H1 (cell line): ENCODE measurements around the gene UBE3C. TPM values are rescaled to one million over a fixed set of nuclear protein-coding genes. Genes with fewer than 3 reads are reported as not detected.

ENCODE experiments used
- CTCF ChIA-PET: fragments of 300-600 bp; sonication (Branson Sonifier 250); formaldehyde crosslinking; loops from one replicate; lab custom pipeline; 2021; ENCODE audit not compliant: partially characterized antibody; lab: Charles Lee
- POLR2A ChIA-PET: fragments of 300-600 bp; sonication (Branson Sonifier 250); formaldehyde crosslinking; loops from one replicate; lab custom pipeline; 2021; ENCODE audit warnings: inconsistent platforms; ENCODE audit not compliant: partially characterized antibody; lab: Charles Lee
- DNase-seq, 2 experiments: peaks; one replicate each; pipeline versions ENCODE4 v3.0.0 to v3.0.0-alpha.2; 2010 to 2022; ENCODE audit warnings: low spot score in 2 of 2, low read depth in 1 of 2, mixed read lengths in 1 of 2
- FAIRE-seq: peaks from 2 replicates; lab custom pipeline; 2011; peaks lifted over from hg19 to GRCh38; lab: Jason Lieb, UNC
- H2AFZ ChIP-seq: 2 replicates; pipeline ENCODE4 v1.8.1; 2012; ENCODE audit warnings: low read length, inconsistent platforms
- H2AK5ac ChIP-seq: 2 replicates; pipeline ENCODE4 v1.6.1; 2013; ENCODE audit warnings: low read depth, low read length
- H2BK120ac ChIP-seq: replicated peaks from 2 replicates; pipeline ENCODE3; 2013; ENCODE audit warnings: low read depth, low read length, inconsistent platforms
- H2BK12ac ChIP-seq: 2 replicates; pipeline ENCODE4 v1.6.1; 2013; ENCODE audit warnings: low read depth, low read length
- H2BK15ac ChIP-seq: 2 replicates; pipeline ENCODE4 v1.6.1; 2013; ENCODE audit warnings: low read length
- H2BK20ac ChIP-seq: 2 replicates; pipeline ENCODE4 v1.6.1; 2013; ENCODE audit warnings: low read length
- H2BK5ac ChIP-seq: 2 replicates; pipeline ENCODE4 v1.6.1; 2013; ENCODE audit warnings: low read depth, low read length
- H3K14ac ChIP-seq: 2 replicates; pipeline ENCODE4 v1.6.1; 2013; ENCODE audit warnings: inconsistent platforms; ENCODE audit not compliant: insufficient read length
- H3K18ac ChIP-seq: 2 replicates; pipeline ENCODE4 v1.6.1; 2013; ENCODE audit warnings: low read length; ENCODE audit errors: extremely low read depth
- H3K23ac ChIP-seq: 2 replicates; pipeline ENCODE4 v1.6.1; 2013; ENCODE audit warnings: inconsistent platforms; ENCODE audit not compliant: insufficient read length
- H3K23me2 ChIP-seq: 2 replicates; pipeline ENCODE4 v1.6.1; 2013; ENCODE audit warnings: low read depth, low read length
- H3K27ac ChIP-seq: 2 replicates; pipeline ENCODE4 v1.6.1; 2011; ENCODE audit warnings: low read depth, low read length, inconsistent platforms
- H3K27me3 ChIP-seq, 4 experiments: replicated peaks in 1 of 4; 1 replicate in 1 of 4; 2 replicates in 3 of 4; pipeline versions ENCODE4 v1.6.1 to v1.8.1; 2011 to 2013; ENCODE audit warnings: low read length in 3 of 4, mild to moderate bottlenecking in 3 of 4, inconsistent platforms in 2 of 4, mixed read lengths in 2 of 4, moderate library complexity in 1 of 4; ENCODE audit not compliant: control insufficient read depth in 3 of 4, insufficient read depth in 3 of 4; ENCODE audit errors: extremely low read depth in 1 of 4
- H3K36me3 ChIP-seq, 4 experiments: 2 replicates each; pipeline versions ENCODE4 v1.6.1 to v1.8.1; 2011 to 2013; ENCODE audit warnings: mild to moderate bottlenecking in 4 of 4, low read length in 3 of 4, moderate library complexity in 2 of 4, control low read depth in 1 of 4, inconsistent platforms in 1 of 4; ENCODE audit not compliant: insufficient read depth in 4 of 4, control insufficient read depth in 2 of 4
- H3K4ac ChIP-seq: replicated peaks from 2 replicates; pipeline ENCODE3; 2013; ENCODE audit warnings: low read length, low read depth, mixed read lengths, inconsistent platforms; ENCODE audit not compliant: insufficient read length
- H3K4me1 ChIP-seq, 4 experiments: replicated peaks in 1 of 4; 1 replicate in 1 of 4; 2 replicates in 3 of 4; pipeline versions ENCODE4 v1.6.1 to v1.8.1; 2011 to 2013; ENCODE audit warnings: low read length in 3 of 4, inconsistent platforms in 2 of 4, mixed read lengths in 1 of 4; ENCODE audit not compliant: insufficient read depth in 4 of 4, control insufficient read depth in 3 of 4
- H3K4me2 ChIP-seq, 2 experiments: 2 replicates each; pipeline versions ENCODE4 v1.6.1 to v1.8.1; 2011 to 2013; ENCODE audit warnings: low read depth in 2 of 2, low read length in 2 of 2, control low read depth in 1 of 2, inconsistent platforms in 1 of 2, mild to moderate bottlenecking in 1 of 2; ENCODE audit not compliant: insufficient read depth in 1 of 2
- H3K4me3 ChIP-seq, 4 experiments: fragments of 200-600, 300-600 bp in 1 of 4; sonication (generic), shearing (Covaris generic), sonication (Bioruptor Twin) in 1 of 4; 2 replicates each; pipeline versions ENCODE4 v1.5.1 to v1.8.1; 2011 to 2016; ENCODE audit warnings: low read length in 4 of 4, low read depth in 3 of 4, control low read depth in 2 of 4, inconsistent platforms in 2 of 4, mild to moderate bottlenecking in 2 of 4, mixed read lengths in 1 of 4, moderate library complexity in 1 of 4; ENCODE audit not compliant: insufficient read depth in 2 of 4; ENCODE audit errors: extremely low read depth in 1 of 4
- H3K56ac ChIP-seq: replicated peaks from 2 replicates; pipeline ENCODE3; 2013; ENCODE audit warnings: low read depth, mild to moderate bottlenecking, mixed read lengths, low read length, inconsistent platforms; ENCODE audit not compliant: insufficient read length
- H3K79me1 ChIP-seq: 2 replicates; pipeline ENCODE4 v1.6.1; 2013; ENCODE audit warnings: low read depth, low read length, control low read depth
- H3K79me2 ChIP-seq, 2 experiments: 2 replicates each; pipeline versions ENCODE4 v1.6.1 to v1.8.1; 2012 to 2013; ENCODE audit warnings: low read length in 2 of 2, mild to moderate bottlenecking in 2 of 2, inconsistent platforms in 1 of 2; ENCODE audit not compliant: insufficient read depth in 2 of 2, control insufficient read depth in 1 of 2
- H3K9ac ChIP-seq, 4 experiments: replicated peaks in 1 of 4; 1 replicate in 1 of 4; 2 replicates in 3 of 4; pipeline versions ENCODE4 v1.6.1 to v1.8.1; 2011 to 2013; ENCODE audit warnings: low read depth in 3 of 4, low read length in 3 of 4, control low read depth in 2 of 4, mild to moderate bottlenecking in 2 of 4, moderate library complexity in 2 of 4, inconsistent platforms in 1 of 4; ENCODE audit errors: extremely low read depth in 1 of 4
- H3K9me3 ChIP-seq, 2 experiments: 2 replicates each; pipeline versions ENCODE4 v1.6.1 to v1.8.1; 2012 to 2013; ENCODE audit warnings: mild to moderate bottlenecking in 2 of 2, moderate library complexity in 2 of 2, control low read depth in 1 of 2, inconsistent platforms in 1 of 2, low read depth in 1 of 2, low read length in 1 of 2, mixed read lengths in 1 of 2; ENCODE audit not compliant: insufficient read depth in 2 of 2
- H4K20me1 ChIP-seq, 2 experiments: replicated peaks in 1 of 2; 2 replicates each; pipeline versions ENCODE3 to v1.8.1; 2011 to 2013; ENCODE audit warnings: inconsistent platforms in 2 of 2, low read length in 2 of 2, mild to moderate bottlenecking in 1 of 2; ENCODE audit not compliant: insufficient read depth in 2 of 2, control insufficient read depth in 1 of 2
- H4K5ac ChIP-seq: 2 replicates; pipeline ENCODE4 v1.6.1; 2013; ENCODE audit warnings: low read length, low read depth, mixed read lengths, inconsistent platforms; ENCODE audit not compliant: insufficient read length
- H4K8ac ChIP-seq: 2 replicates; pipeline ENCODE4 v1.8.0; 2013; ENCODE audit warnings: mild to moderate bottlenecking, moderate library complexity, low read length, inconsistent platforms; ENCODE audit not compliant: insufficient read depth; ENCODE audit errors: extremely low read depth
- H4K91ac ChIP-seq: replicated peaks from 2 replicates; pipeline ENCODE3; 2013; ENCODE audit warnings: low read length, mixed read lengths, inconsistent platforms; ENCODE audit not compliant: insufficient read length
- ASH2L ChIP-seq: fragments of 200-600, 300-600 bp; sonication (generic); IDR thresholded peaks from one replicate; pipeline ENCODE4 v1.7.1; 2017; ENCODE audit warnings: low read length
- CBX5 ChIP-seq: fragments of 300-800, 300-1000 bp; sonication (generic); IDR thresholded peaks from 2 replicates; pipeline ENCODE4 v1.7.1; 2016; ENCODE audit warnings: antibody characterized with exemption, low read length, low read depth
- CTBP2 ChIP-seq: IDR thresholded peaks from 2 replicates; pipeline ENCODE4 v1.7.0; 2011; ENCODE audit warnings: borderline replicate concordance, mild to moderate bottlenecking, moderate library complexity, mixed read lengths, low read length; ENCODE audit not compliant: insufficient read depth, insufficient read length
- FOSL1 ChIP-seq: IDR thresholded peaks from 2 replicates; pipeline ENCODE4 v1.6.1; 2011; ENCODE audit warnings: mild to moderate bottlenecking, low read depth, low read length, moderate library complexity; ENCODE audit not compliant: insufficient read depth
- JUND ChIP-seq: IDR thresholded peaks from 2 replicates; pipeline ENCODE4 v1.6.1; 2011; ENCODE audit warnings: mild to moderate bottlenecking, improper control_type of control experiment, low read length
- KDM5A ChIP-seq: fragments of 200-600 bp; IDR thresholded peaks from 2 replicates; pipeline ENCODE4 v1.7.1; 2012; ENCODE audit warnings: mild to moderate bottlenecking, low read length, inconsistent platforms, mixed read lengths
- NRF1 ChIP-seq: IDR thresholded peaks from 2 replicates; pipeline ENCODE4 v1.6.1; 2011; ENCODE audit warnings: mild to moderate bottlenecking, low read depth, low read length, improper control_type of control experiment
- POU5F1 ChIP-seq: IDR thresholded peaks from 2 replicates; pipeline ENCODE4 v1.6.1; 2011; ENCODE audit warnings: low read depth, mild to moderate bottlenecking, low read length, moderate library complexity
- RXRA ChIP-seq: IDR thresholded peaks from 2 replicates; pipeline ENCODE4 v1.6.1; 2011; ENCODE audit warnings: low read depth, mild to moderate bottlenecking, low read length, moderate library complexity; ENCODE audit not compliant: insufficient read depth
- SIRT6 ChIP-seq: IDR thresholded peaks from one replicate; pipeline ENCODE4 v1.7.1; 2012; ENCODE audit warnings: low read length, inconsistent platforms
- USF2 ChIP-seq: IDR thresholded peaks from 2 replicates; pipeline ENCODE4 v1.6.1; 2011; ENCODE audit warnings: low read length, improper control_type of control experiment
- WGBS, 2 experiments: shearing (Covaris generic) in 1 of 2; methylation state at CpG; one replicate each; pipeline versions ENCODE4 v1.1.6 to v1.1.7; 2013 to 2015; ENCODE audit warnings: low lambda C conversion rate in 2 of 2, mixed read lengths in 2 of 2, inconsistent platforms in 1 of 2, low coverage in 1 of 2, missing lambda C conversion rate in 1 of 2; ENCODE audit not compliant: insufficient replicate concordance in 2 of 2, insufficient coverage in 1 of 2, insufficient read length in 1 of 2; ENCODE audit errors: extremely low coverage in 1 of 2, missing lambda C conversion rate in 1 of 2; 5-methylcytosine and 5-hydroxymethylcytosine counted together
- polyA plus RNA-seq, 7 experiments: library from polyadenylated mRNA; depleted of rRNA in 3 of 7; stranded (reverse) in 5 of 7; unstranded in 2 of 7; fragments of >200 nt in 5 of 7; fragments of 200-250 nt in 2 of 7; gene quantifications; 1 replicate in 5 of 7; 2 replicates in 1 of 7; 4 replicates in 1 of 7; pipeline versions ENCODE4 v1.2.1 to v1.2.3, GENCODE V29; 2011 to 2013; ENCODE audit warnings: missing spikeins in 2 of 7, mixed read lengths in 2 of 7
- total RNA-seq: library from RNA; stranded (reverse); fragmentation: NEBNext Ultra II Directional; extraction: Animal tissue kit (Norgen Biotek cat#: 25700); gene quantifications from 2 replicates; pipeline ENCODE4 v1.2.1, GENCODE V29; 2021
- TF ChIP-seq, protein P1 (sequence below): IDR thresholded peaks from 2 replicates; pipeline ENCODE4 v1.6.1; 2012; ENCODE audit warnings: inconsistent platforms
- TF ChIP-seq, protein P2 (sequence below): IDR thresholded peaks from 2 replicates; pipeline ENCODE4 v1.6.1; 2012; ENCODE audit warnings: inconsistent platforms

UBE3C gene
- total and polyA plus RNA-seq, 2 of the 8 experiments (the other 6 are each of a cell fraction or from before 2014, with no cell fraction given), result 32.0 to 54.1 TPM

- CTCF ChIA-PET, result interaction anchor here (1.0 to 2.6 kb wide), 2 partner anchors 10 to 11 kb away, joined by 3 to 5 read pairs; no protein-coding TSS in a partner anchor
- FAIRE-seq, result no peak
- no peak for TF ChIP-seq CBX5
- no peak for TF ChIP-seq KDM5A
- no peak for TF ChIP-seq JUND
- no peak for TF ChIP-seq USF2
- no peak for TF ChIP-seq CTBP2
- no peak for TF ChIP-seq RXRA
- TF ChIP-seq SIRT6, result no peak
- no peak for TF ChIP-seq ASH2L
- TF ChIP-seq, protein P1, sequence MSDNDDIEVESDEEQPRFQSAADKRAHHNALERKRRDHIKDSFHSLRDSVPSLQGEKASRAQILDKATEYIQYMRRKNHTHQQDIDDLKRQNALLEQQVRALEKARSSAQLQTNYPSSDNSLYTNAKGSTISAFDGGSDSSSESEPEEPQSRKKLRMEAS, result no peak
- TF ChIP-seq POU5F1, result no peak
- no peak for TF ChIP-seq FOSL1
- TF ChIP-seq, protein P2, sequence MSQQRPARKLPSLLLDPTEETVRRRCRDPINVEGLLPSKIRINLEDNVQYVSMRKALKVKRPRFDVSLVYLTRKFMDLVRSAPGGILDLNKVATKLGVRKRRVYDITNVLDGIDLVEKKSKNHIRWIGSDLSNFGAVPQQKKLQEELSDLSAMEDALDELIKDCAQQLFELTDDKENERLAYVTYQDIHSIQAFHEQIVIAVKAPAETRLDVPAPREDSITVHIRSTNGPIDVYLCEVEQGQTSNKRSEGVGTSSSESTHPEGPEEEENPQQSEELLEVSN, result no peak
- no peak for TF ChIP-seq NRF1
These were observed 11.8 kb upstream of the UBE3C start for GRCh38 chr7:157126921-157127320.

More at GRCh38 chr7:157126921-157127320, 11.8 kb upstream of the UBE3C start:
- Histone ChIP-seq H2BK120ac (no peak overlapping the region), H3K18ac (no peak overlapping the region), H3K9me3 (no peaks in the 10 kb centered on the region), H4K91ac (no peak overlapping the region), H3K36me3 (no peaks in the 10 kb centered on the region), H2BK5ac (no peak overlapping the region), H3K79me1 (no peaks in the 10 kb centered on the region), H3K4me1 (peaks cover 0 to 4% (median 0%) of the 10 kb centered on the region in 4 experiments; a peak in 1 of 7 replicates), H3K27me3 (no peaks in the 10 kb centered on the region), H2BK15ac (no peak overlapping the region), H3K4ac (no peak overlapping the region), H3K14ac (no peak overlapping the region), H3K27ac (no peak overlapping the region), H2AFZ (no peak overlapping the region), H4K5ac (no peak overlapping the region), H3K79me2 (no peaks in the 10 kb centered on the region), H3K56ac (no peak overlapping the region), H3K4me3 (no peak overlapping the region), H3K4me2 (no peak overlapping the region), H3K9ac (no peak overlapping the region), H3K23ac (no peak overlapping the region), H4K20me1 (no peaks in the 10 kb centered on the region), H3K23me2 (no peaks in the 10 kb centered on the region), H2AK5ac (no peak overlapping the region), H2BK20ac (no peak overlapping the region), H2BK12ac (no peak overlapping the region), H4K8ac (no peak overlapping the region)
- DNase-seq, result no peak
- POLR2A ChIA-PET, result no interaction called here
- 91% methylated on average over 11 of the region's 11 CpGs; no CpG with 5 or more reads in 1 of the 2 experiments for WGBS, 2 experiments
